A673 (cell line): ENCODE measurements around the gene PGGHG.

Experiments
- EZH2 ChIP-seq: fragments of 200-600 bp; sonication (generic); IDR thresholded peaks from 2 replicates; pipeline ENCODE4 v1.6.1; 2017; ENCODE audit warnings: borderline replicate concordance, low read depth, mild to moderate bottlenecking, mixed read lengths, antibody characterized with exemption, low read length; ENCODE audit not compliant: poor library complexity, severe bottlenecking
- TF ChIP-seq, protein P1 (sequence below): fragments of 300-800, 200-600 bp; sonication (generic); conservative IDR thresholded peaks from 2 replicates; pipeline ENCODE4 v1.5.1; 2017; ENCODE audit warnings: low read depth, mild to moderate bottlenecking, antibody characterized with exemption, low read length, moderate library complexity, mixed read lengths

DNA sequence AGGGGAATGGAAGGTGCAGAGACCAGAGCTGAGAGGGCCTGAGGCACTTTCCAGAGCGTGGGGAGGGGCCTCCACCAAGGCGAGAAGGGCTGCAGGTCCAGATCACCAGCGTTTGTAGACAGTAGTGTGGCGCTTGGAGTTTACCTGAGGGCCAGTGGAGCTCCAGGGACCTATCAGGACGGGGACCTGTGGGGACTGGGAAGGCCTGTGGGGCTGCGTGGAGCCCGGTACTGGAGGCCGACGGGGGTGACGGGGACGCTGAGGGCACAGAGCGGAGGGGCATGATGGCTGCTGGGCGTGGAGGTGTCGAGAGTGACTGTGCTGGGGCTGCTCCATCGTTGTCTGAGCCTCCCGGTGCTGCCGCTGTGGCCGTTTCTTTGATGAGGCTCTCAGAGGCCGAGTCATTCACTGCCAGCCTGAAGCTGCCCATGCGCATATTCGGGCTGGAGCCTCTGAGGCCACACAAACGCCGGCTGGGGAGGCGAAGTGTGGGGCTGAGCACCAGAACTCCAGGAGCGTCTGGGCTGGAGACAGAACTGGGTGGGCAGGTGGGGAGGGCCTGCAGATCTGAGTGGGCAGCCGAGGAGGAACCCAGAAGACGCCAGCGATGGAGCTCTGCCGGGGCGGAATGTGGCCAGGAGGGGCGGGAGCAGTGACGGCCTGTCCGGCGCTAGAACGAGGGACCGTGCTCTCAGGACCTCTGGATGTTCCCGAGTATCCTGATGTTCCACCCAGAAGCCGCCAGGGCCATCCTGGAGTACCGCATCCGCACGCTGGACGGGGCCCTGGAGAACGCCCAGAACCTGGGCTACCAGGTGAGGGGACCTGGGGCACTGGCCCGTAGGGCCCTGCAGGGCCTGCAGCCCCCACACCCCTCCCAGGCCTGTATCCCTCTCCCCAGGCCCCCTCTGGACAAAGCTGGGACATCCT lies 2.6 kb downstream of the PGGHG start:
- TF ChIP-seq, protein P1, sequence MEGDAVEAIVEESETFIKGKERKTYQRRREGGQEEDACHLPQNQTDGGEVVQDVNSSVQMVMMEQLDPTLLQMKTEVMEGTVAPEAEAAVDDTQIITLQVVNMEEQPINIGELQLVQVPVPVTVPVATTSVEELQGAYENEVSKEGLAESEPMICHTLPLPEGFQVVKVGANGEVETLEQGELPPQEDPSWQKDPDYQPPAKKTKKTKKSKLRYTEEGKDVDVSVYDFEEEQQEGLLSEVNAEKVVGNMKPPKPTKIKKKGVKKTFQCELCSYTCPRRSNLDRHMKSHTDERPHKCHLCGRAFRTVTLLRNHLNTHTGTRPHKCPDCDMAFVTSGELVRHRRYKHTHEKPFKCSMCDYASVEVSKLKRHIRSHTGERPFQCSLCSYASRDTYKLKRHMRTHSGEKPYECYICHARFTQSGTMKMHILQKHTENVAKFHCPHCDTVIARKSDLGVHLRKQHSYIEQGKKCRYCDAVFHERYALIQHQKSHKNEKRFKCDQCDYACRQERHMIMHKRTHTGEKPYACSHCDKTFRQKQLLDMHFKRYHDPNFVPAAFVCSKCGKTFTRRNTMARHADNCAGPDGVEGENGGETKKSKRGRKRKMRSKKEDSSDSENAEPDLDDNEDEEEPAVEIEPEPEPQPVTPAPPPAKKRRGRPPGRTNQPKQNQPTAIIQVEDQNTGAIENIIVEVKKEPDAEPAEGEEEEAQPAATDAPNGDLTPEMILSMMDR = no peak
- TF ChIP-seq EZH2 = no peak
